Measurements from ENCODE around the gene JARID2. TPM values are rescaled to one million over a fixed set of nuclear protein-coding genes. Genes with fewer than 3 reads are reported as not detected.

The JARID2 gene
- total and polyA plus RNA-seq, 4 donors, result 3.8 to 14.8 (median 12.0) TPM

- no peak overlapping the region for H3K9ac ChIP-seq (ENCODE audit: insufficient read depth in 1 of 2, low read length in 2 of 2)
- no peaks in the 10 kb centered on the region for H3K9me3 ChIP-seq (ENCODE audit: control insufficient read depth in 4 of 4, insufficient read depth in 3 of 4, low read length in 3 of 4)
- H3K4me3 ChIP-seq, result no peak overlapping the region
- DNase-seq (no peak), ATAC-seq (ENCODE audit: insufficient read depth, low FRiP score) (no peak)
- no peak for TF ChIP-seq CTCF (IDR thresholded peaks at IDR 0.05; ENCODE audit: control extremely low read depth, extremely low read depth)
- peaks cover 0 to under 1% (median 0%) of the 10 kb centered on the region in 5 donors for H3K4me1 ChIP-seq (ENCODE audit: control insufficient read depth in 5 of 5, insufficient read depth in 5 of 5, low read length in 5 of 5)
- H3K27me3 ChIP-seq (ENCODE audit: control insufficient read depth in 3 of 3, insufficient read depth in 3 of 3, low read length in 2 of 3), result no peaks in the 10 kb centered on the region
- peaks cover 0 to 48% (median 26%) of the 10 kb centered on the region in 4 donors for H3K36me3 ChIP-seq (ENCODE audit: control insufficient read depth in 4 of 4, insufficient read depth in 4 of 4, low read length in 4 of 4)
- 95 to 96% methylated on average over 29 of the region's 29 CpGs for WGBS, 2 donors
- no peak overlapping the region for H3K27ac ChIP-seq (ENCODE audit: low read depth in 1 of 2, low read length in 1 of 2)
These were observed 271.2 kb downstream of the JARID2 start for GRCh38 chr6:15516923-15517560.

GRCh38 chr6:15517600-15517999, 271.7 kb downstream of the JARID2 start:
- no peak for TF ChIP-seq CTCF (IDR thresholded peaks at IDR 0.05; ENCODE audit: control extremely low read depth, extremely low read depth)
- DNase-seq, result no peak
- ATAC-seq (ENCODE audit: insufficient read depth, low FRiP score), result no peak
- Histone ChIP-seq H3K9ac (ENCODE audit: insufficient read depth in 1 of 2, low read length in 2 of 2) (no peak overlapping the region), H3K27me3 (ENCODE audit: control insufficient read depth in 3 of 3, insufficient read depth in 3 of 3, low read length in 2 of 3) (no peaks in the 10 kb centered on the region), H3K9me3 (ENCODE audit: control insufficient read depth in 4 of 4, insufficient read depth in 3 of 4, low read length in 3 of 4) (no peaks in the 10 kb centered on the region), H3K4me3 (no peak overlapping the region), H3K36me3 (ENCODE audit: control insufficient read depth in 4 of 4, insufficient read depth in 4 of 4, low read length in 4 of 4) (peaks cover under 1 to 51% (median 27%) of the 10 kb centered on the region in 4 donors), H3K27ac (ENCODE audit: low read depth in 1 of 2, low read length in 1 of 2) (no peak overlapping the region), H3K4me1 (ENCODE audit: control insufficient read depth in 5 of 5, insufficient read depth in 5 of 5, low read length in 5 of 5) (peaks cover 0 to 1% (median 0%) of the 10 kb centered on the region in 5 donors)
- 83 to 94% methylated on average over 11 of the region's 11 CpGs for WGBS, 2 donors

GRCh38 chr6:15518057-15518456, 272.2 kb downstream of the JARID2 start:
- H3K27ac ChIP-seq (ENCODE audit: low read depth in 1 of 2, low read length in 1 of 2), result no peak overlapping the region
- H3K36me3 ChIP-seq (ENCODE audit: control insufficient read depth in 4 of 4, insufficient read depth in 4 of 4, low read length in 4 of 4), result peaks cover 3 to 50% (median 27%) of the 10 kb centered on the region in 4 donors
- H3K4me3 ChIP-seq, result no peak overlapping the region
- H3K9me3 ChIP-seq (ENCODE audit: control insufficient read depth in 4 of 4, insufficient read depth in 3 of 4, low read length in 3 of 4), result no peaks in the 10 kb centered on the region
- no peaks in the 10 kb centered on the region for H3K27me3 ChIP-seq (ENCODE audit: control insufficient read depth in 3 of 3, insufficient read depth in 3 of 3, low read length in 2 of 3)
- no peak overlapping the region for H3K9ac ChIP-seq (ENCODE audit: insufficient read depth in 1 of 2, low read length in 2 of 2)
- DNase-seq, result no peak
- no peak for ATAC-seq (ENCODE audit: insufficient read depth, low FRiP score)
- peaks cover 0 to 1% (median 0%) of the 10 kb centered on the region in 5 donors for H3K4me1 ChIP-seq (ENCODE audit: control insufficient read depth in 5 of 5, insufficient read depth in 5 of 5, low read length in 5 of 5)
- WGBS, 2 donors, result 95 to 96% methylated on average over 9 of the region's 9 CpGs
- no peak for TF ChIP-seq CTCF (IDR thresholded peaks at IDR 0.05; ENCODE audit: control extremely low read depth, extremely low read depth)
